GM21723 (cell line): ENCODE measurements around the gene FRMD5.

ENCODE experiments used
- ATAC-seq: cut with Tn5 transposase; IDR thresholded peaks from one replicate; pipeline ENCODE4 v1.9.1; 2021; ENCODE audit warnings: mild to moderate bottlenecking, moderate library complexity; ENCODE audit not compliant: unreplicated experiment

FRMD5 gene

GRCh38 chr15:43981576-43981975 is 213.5 kb downstream of the FRMD5 start:
- ATAC-seq = no peak

GRCh38 chr15:43977072-43977884 is 217.8 kb downstream of the FRMD5 start:
- ATAC-seq = peak; percentile 55

- ATAC-seq = no peak
These were observed 219.3 kb downstream of the FRMD5 start for GRCh38 chr15:43975770-43976169.

- ATAC-seq = no peak
These were observed 219.7 kb downstream of the FRMD5 start for GRCh38 chr15:43975326-43975725.

GRCh38 chr15:43974852-43975251 is 220.2 kb downstream of the FRMD5 start:
- ATAC-seq = peak; percentile 49

GRCh38 chr15:43969802-43970375 is 225.2 kb downstream of the FRMD5 start:
- ATAC-seq = no peak

- ATAC-seq = no peak
These were observed 226.5 kb downstream of the FRMD5 start for GRCh38 chr15:43968551-43968950.

- ATAC-seq = no peak
These were observed 228.4 kb downstream of the FRMD5 start for GRCh38 chr15:43966646-43967045.

- ATAC-seq = no peak
These were observed 236.2 kb downstream of the FRMD5 start for GRCh38 chr15:43958861-43959330.

- ATAC-seq = no peak
These were observed 237.3 kb downstream of the FRMD5 start for GRCh38 chr15:43957724-43958123.

GRCh38 chr15:43955140-43955539 is 239.9 kb downstream of the FRMD5 start:
- no peak for ATAC-seq

GRCh38 chr15:43954181-43954621 is 240.9 kb downstream of the FRMD5 start:
- ATAC-seq = no peak

GRCh38 chr15:43953402-43953801 is 241.7 kb downstream of the FRMD5 start:
- no peak for ATAC-seq

- ATAC-seq = no peak
These were observed 244.5 kb downstream of the FRMD5 start for GRCh38 chr15:43950531-43950930.

- peak; percentile 77 for ATAC-seq
These were observed 246.3 kb downstream of the FRMD5 start for GRCh38 chr15:43948691-43949325.

GRCh38 chr15:43943511-43943910 is 251.6 kb downstream of the FRMD5 start:
- ATAC-seq = no peak

- ATAC-seq = no peak
These were observed 252.9 kb downstream of the FRMD5 start for GRCh38 chr15:43942194-43942593.

- ATAC-seq = peak; percentile 55
These were observed 253.5 kb downstream of the FRMD5 start for GRCh38 chr15:43941555-43941954.

- ATAC-seq = no peak
These were observed 254.0 kb downstream of the FRMD5 start for GRCh38 chr15:43941071-43941470.

GRCh38 chr15:43939070-43939469 is 256.0 kb downstream of the FRMD5 start:
- no peak for ATAC-seq

- ATAC-seq = no peak
These were observed 260.6 kb downstream of the FRMD5 start for GRCh38 chr15:43934480-43934879.

GRCh38 chr15:43932907-43933306 is 262.2 kb downstream of the FRMD5 start:
- ATAC-seq = no peak
